Activated T-helper 1 cell treated with anti-CD3 and anti-CD28 coated beads, Interleukin-2, amount 50 U/mL, for 16 hours (primary cell): ENCODE measurements around the gene RBM8A.
"Not testable (repeated sequence)": the region's sequence is repeated elsewhere in the genome, so short reads cannot be mapped to it uniquely, and the experiment has no call there.

Experiments used
- DNase-seq, 2 donors: peaks; one replicate each; pipeline ENCODE4 v3.0.0-alpha.2; 2020; ENCODE audit warnings: low read depth in 1 of 2, low spot score in 1 of 2

RBM8A gene

GRCh38 chr1:145956781-145957442 is 29.6 kb upstream of the RBM8A start:
- DNase-seq, result no peak

- no peak for DNase-seq
These were observed 29.1 kb upstream of the RBM8A start for GRCh38 chr1:145956361-145956760.

- DNase-seq, result no peak
These were observed 28.2 kb upstream of the RBM8A start for GRCh38 chr1:145955436-145955835.

GRCh38 chr1:145953861-145954260 is 26.6 kb upstream of the RBM8A start:
- no peak for DNase-seq

GRCh38 chr1:145952903-145953302 is 25.6 kb upstream of the RBM8A start:
- DNase-seq, result no peak

- DNase-seq, result no peak
These were observed 24.2 kb upstream of the RBM8A start for GRCh38 chr1:145951526-145951925.

GRCh38 chr1:145949219-145949618 is 21.9 kb upstream of the RBM8A start:
- DNase-seq, result no peak

GRCh38 chr1:145947551-145947950 is 20.3 kb upstream of the RBM8A start:
- DNase-seq, result no peak

- DNase-seq, result no peak
These were observed 19.2 kb upstream of the RBM8A start for GRCh38 chr1:145946477-145946986.

- no peak for DNase-seq
These were observed 17.2 kb upstream of the RBM8A start for GRCh38 chr1:145944532-145944931.

- DNase-seq, result no peak
These were observed 15.6 kb upstream of the RBM8A start for GRCh38 chr1:145942871-145943270.

- DNase-seq, result no peak
These were observed 15.1 kb upstream of the RBM8A start for GRCh38 chr1:145942405-145942804.

GRCh38 chr1:145937436-145937835 is 10.2 kb upstream of the RBM8A start:
- DNase-seq, result no peak

- DNase-seq, result no peak
These were observed 9.0 kb upstream of the RBM8A start for GRCh38 chr1:145936247-145936646.

- no peak for DNase-seq
These were observed 8.4 kb upstream of the RBM8A start for GRCh38 chr1:145935708-145936107.

GRCh38 chr1:145932522-145933009 is 5.3 kb upstream of the RBM8A start:
- DNase-seq, result not testable (repeated sequence)

- DNase-seq, result no peak
These were observed 796 bp upstream of the RBM8A start for GRCh38 chr1:145927916-145928643.

- DNase-seq, result no peak
These were observed 610 bp downstream of the RBM8A start for GRCh38 chr1:145926686-145927062.

GRCh38 chr1:145922266-145922665 is 5.0 kb downstream of the RBM8A start:
- DNase-seq, result no peak

GRCh38 chr1:145920297-145920696 is 7.0 kb downstream of the RBM8A start:
- not testable (repeated sequence) for DNase-seq

GRCh38 chr1:145918992-145919939 is 8.0 kb downstream of the RBM8A start:
- no peak for DNase-seq
